ENCODE measurements around the gene TMEM156.

- TF ChIP-seq CTCF (conservative IDR thresholded peaks at IDR 0.05 in 1 of 2, IDR thresholded peaks at IDR 0.05 in 1 of 2; ENCODE audit: extremely low read depth in 1 of 2, insufficient read depth in 1 of 2, low read depth in 1 of 2, low read length in 2 of 2) (no peak), EZH2 (IDR thresholded peaks at IDR 0.05; ENCODE audit: borderline replicate concordance, low read length) (no peak)
These were observed 34.2 kb upstream of the TMEM156 start for GRCh38 chr4:39066371-39066770.

Measured in mammary epithelial cell (primary cell).